NCI-H2171 treated with DMSO at 0.1 percent for 48 hours (cell line): Measurements from ENCODE around the gene UBE2A.

Experiments used
- DNase-seq: peaks from one replicate; lab custom pipeline; 2025; lab: John Stamatoyannopoulos, UW

UBE2A gene

DNA sequence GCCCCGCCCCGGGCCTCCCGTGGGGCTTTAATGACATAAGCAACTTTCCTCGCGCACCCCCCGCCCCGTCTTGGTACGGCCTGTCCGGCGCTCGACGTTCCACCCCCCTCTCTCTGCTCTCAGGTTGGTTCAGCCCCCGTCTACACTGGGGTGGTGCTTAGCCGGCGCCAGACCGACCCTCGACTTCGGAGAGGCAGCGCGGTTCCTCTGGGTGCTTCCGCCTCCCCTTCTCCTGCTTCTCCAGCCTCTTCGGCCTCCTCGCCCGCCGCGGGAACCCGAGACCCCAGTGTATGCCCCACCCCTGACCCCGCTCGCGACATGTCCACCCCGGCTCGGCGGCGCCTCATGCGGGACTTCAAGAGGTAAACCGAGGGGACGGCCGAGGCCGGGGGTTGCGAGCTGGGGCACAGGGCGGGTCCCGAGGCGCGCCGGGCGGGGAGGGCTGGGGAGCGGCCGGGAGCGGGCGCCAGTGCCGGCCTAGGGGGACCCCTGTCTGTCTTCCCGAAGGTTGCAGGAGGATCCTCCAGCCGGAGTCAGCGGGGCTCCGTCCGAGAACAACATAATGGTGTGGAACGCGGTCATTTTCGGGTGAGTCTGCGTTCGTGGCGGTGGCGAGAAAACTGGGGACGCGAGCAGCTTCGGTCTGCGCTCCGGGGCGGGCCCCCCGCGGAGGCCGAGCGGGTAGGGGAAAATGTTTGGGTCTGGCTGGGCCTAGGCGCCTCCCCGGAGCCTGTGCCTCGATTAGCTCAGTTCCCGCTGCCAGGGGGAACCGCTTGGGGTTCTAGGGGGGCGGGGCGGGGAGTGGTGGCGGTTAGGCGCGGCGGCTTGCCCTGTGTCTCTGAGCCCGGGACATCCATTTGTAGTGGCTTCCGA, at the start of gene UBE2A:
Gene UBE2A, plus strand, starts transcription at position 170 of the 873 bp plus-strand sequence. Its CDS starts 149 bp downstream, at position 319.
- DNase-seq: peak; percentile 80

GRCh38 chrX:119529345-119530276, 44.8 kb upstream of the UBE2A start:
- DNase-seq: no peak

- DNase-seq: no peak
Measured at GRCh38 chrX:119537487-119537886, 36.9 kb upstream of the UBE2A start.

DNA sequence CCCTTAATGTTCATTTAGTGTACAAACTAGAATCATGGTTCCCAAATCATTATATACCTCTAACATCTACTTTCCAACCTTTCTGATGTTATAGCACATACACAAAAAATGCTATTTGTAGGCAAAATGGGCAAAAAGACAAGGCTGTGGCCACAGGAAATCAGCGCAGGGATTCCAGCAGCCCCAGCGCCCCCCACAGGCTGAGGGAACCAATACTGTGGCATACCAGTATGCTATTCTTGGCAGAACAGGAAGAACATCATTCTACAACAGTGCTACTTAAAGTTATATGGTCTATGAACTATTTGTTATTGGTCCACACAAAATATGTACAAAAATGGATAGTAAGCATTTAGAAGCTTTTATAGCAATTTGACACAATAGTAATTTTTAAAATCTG, 34.5 kb upstream of the UBE2A start:
- DNase-seq: no peak

- no peak for DNase-seq
Measured at GRCh38 chrX:119541188-119541587, 33.2 kb upstream of the UBE2A start.

DNA sequence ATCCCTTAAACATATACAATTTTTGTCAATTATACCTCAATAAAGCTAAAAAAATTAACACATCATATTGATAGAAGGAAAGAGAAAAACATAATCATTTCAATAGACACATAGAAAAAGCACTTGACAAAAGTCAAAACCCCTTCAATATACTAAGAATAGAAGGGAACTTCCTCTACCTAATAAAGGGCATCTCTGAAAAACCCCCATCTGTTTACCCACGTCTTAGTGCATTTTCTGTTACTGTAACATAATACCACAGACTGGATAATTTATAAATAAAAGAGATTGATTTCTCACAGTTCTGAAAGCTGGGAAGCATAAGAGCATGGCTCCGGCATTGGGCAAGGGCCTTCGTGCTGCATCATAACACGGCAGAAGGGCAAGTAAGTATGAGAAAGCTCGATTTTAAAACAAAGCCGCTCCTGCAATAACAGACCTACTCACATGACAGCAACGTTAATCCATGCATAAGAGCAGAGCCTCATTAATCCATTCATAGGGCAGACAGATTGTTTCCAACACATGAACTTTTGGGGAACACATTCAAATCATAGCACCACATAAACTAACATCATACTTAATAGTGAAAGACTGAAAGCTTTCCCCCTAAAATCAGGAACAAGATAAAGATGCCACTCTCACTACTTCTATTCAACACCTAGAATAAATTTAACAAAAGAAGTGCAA, 24.9 kb upstream of the UBE2A start:
- peak; percentile 55 for DNase-seq

- no peak for DNase-seq
Measured at GRCh38 chrX:119552508-119552907, 21.9 kb upstream of the UBE2A start.

GRCh38 chrX:119565107-119565663, 9.2 kb upstream of the UBE2A start, which contains the start of gene STEEP1:
Gene STEEP1, minus strand, starts transcription at chrX:119565409. Its CDS starts 54 bp downstream, at chrX:119565355.
- DNase-seq: peak; percentile 92

GRCh38 chrX:119570351-119570835, 4.0 kb upstream of the UBE2A start:
- DNase-seq: no peak

DNA sequence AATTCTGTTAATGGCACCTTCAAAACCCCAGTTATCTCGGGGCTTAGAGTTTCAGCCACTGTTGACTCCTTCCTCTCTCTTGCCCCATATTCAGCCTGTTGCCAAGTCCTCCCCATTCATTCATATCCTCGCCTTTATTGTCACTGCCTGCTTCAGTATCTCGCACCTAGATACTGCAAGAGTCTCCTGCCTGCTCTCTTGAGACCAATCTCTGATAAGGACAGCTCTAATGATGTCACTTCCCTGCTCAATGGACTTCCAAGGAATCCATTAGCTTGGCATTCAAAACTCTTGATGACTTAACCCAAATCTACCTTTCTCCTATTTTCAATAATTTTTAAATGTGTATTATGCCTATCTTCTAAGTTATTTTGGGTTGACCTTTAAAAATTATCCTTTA, 1.1 kb upstream of the UBE2A start:
- no peak for DNase-seq

DNA sequence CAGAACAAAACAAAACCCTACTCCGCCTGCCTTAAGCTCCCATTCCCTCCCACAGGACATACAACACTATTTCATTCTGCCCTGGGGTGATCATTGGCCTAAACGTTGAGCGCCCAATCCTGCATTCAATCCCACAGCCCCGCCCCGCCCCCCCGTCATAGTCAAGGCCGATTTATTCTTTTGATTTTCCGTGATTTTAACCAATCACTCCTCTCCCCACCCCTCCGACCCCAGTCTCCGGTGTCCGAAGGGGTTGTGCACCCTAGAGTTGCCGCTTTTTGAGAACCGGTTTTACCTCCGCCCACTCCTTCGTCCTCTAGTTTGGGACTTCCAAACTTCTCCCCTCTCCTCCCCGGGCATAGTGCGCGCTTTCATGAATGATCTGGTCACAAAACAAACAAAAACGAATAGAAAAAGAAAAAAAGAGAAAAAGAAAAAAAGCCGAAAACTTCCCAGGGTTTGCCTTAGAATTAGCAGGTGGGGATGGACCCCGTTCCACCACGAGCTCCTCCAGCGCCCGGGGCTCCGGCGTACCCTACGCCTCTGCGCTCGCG, 446 bp upstream of the UBE2A start:
- no peak for DNase-seq

DNA sequence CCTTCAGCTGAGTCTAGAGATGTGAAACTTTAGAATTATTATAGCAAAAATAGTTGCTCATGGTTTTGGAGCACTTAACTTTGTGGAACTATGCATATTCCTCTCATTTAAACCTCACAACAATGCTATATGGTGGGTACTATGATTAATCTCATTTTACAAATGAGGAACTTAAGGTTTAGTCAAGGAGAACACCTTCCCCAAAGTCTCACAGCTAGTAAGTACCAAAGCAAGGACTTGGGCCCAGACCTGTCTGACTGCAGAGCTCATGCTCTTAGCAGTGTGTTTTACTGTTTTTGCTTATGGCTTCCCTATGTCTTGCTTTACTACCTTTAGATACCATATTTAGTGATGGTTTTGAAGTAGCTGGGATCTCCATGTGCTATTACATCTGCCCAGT, 5.1 kb downstream of the UBE2A start:
- no peak for DNase-seq

- DNase-seq: no peak
Measured at GRCh38 chrX:119583431-119584059, 9.2 kb downstream of the UBE2A start.

- DNase-seq: no peak
Measured at GRCh38 chrX:119589810-119590209, 15.4 kb downstream of the UBE2A start.

GRCh38 chrX:119602701-119603255, 28.4 kb downstream of the UBE2A start:
- DNase-seq: no peak

DNA sequence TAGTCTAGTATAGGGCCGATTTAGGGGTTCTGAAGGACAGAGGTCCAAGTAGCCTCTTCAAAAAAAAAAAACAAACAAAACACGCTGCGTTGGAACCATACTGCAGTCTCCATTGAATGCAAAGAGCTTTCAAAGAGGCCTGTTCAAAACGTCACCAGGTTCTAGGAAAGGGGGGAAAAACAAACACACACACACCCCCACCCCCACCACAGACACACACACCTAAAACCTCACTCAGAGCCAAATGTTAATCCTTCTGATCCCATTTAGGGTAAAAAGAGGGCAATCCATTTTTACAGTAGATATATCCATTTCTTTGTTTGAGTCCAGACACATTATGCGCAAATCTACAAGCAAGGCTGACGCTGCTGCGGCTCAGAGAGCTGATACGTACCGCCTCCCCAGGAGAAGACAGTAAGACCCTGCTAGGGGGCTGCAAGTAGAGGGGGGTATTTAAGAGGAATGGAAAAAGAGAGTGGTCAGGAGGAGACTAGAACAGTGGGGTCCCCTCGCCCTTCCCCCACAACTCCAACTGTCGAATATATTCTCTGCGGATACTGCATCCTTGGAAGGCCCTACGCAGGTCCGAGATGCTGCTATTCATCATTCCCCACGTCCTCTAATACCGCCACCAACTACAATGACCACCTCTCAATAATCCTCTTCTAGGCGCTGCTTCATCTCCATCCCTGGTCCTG, 30.6 kb downstream of the UBE2A start:
- no peak for DNase-seq

DNA sequence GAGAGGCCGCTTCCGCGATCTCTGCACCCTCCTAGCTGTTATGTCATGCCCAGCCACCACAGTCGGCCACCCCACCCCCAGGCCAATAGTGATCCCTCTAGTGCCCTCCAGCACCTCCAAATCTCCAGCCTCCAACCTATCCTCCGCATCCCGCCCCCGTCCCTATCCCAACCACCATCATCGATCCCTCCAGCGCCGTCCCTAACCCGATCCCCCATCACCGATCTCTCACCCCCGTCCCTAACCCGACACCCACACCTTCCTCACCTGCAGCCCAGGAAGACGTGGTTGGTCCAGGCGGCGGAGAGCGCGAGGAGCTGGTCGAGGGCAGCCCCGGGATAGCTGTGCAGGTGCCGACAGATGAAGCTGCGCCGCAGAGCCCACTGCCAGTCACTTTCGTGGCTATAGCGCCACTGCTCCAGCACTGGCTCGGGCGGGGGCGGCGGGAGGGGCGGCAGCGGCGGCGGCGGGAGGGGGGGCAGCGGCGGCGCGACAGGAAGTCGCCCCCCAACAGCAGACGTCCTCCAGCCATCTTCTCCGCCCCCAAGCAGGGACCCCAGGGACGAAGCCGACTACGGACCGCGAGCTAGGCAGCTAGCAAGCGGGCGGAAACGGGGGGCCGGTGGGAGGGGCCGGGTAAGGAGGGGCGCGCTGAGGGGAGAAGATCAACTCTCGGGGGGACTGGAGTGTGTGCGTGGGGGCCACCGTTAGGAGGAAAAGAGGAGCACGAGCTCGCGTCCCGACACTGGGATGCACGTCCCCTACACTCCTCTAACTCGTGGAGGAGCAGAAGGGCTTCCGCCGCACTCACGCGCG, 31.3 kb downstream of the UBE2A start:
- peak; percentile 49 for DNase-seq

DNA sequence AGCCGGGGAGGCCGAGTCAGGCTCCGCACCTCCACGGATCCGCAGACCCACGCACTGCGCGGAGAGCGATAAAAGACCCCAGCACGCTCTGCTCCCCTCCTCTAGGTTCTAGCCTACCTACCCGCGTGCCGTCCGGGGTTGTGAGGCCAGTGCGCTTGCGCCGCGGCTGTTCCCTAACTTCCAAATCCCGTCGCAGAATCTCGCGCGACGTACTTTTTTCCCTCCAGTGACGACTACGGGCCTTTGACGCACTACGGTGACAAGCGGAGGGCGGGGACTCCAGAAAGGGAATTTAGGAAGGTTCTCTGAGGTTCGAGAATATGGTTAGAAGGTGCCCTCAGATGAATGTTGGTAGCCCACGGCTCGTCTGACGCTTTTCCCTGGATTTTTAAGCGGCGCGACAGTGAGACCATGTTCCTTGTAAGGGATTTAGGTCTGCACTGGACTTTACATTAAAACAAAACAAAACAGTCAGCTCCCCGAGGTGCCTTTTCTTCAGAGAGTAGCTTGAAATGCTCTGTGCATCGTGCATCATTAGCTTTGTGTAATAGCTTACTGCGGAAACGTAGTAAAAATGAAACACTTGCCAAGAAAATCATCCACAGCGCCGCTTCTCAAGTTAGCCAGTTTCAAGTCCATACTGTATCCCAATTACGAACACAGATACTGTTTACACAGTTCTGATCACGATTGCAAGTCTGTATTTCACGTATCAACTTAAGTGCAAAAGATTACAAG, 32.1 kb downstream of the UBE2A start, which contains the start of gene NKRF:
Gene NKRF, minus strand, starts transcription at position 145 of the 738 bp plus-strand sequence.
- peak; percentile 85 for DNase-seq
